H1 (cell line): ENCODE measurements around the gene NDUFA11. TPM values are rescaled to one million over a fixed set of nuclear protein-coding genes. Genes with fewer than 3 reads are reported as not detected.

Source experiments
- USF2 ChIP-seq: IDR thresholded peaks from 2 replicates; pipeline ENCODE4 v1.6.1; 2011; ENCODE audit warnings: low read length, improper control_type of control experiment
- polyA plus RNA-seq, 7 experiments: library from polyadenylated mRNA; depleted of rRNA in 3 of 7; stranded (reverse) in 5 of 7; unstranded in 2 of 7; fragments of >200 nt in 5 of 7; fragments of 200-250 nt in 2 of 7; gene quantifications; 1 replicate in 5 of 7; 2 replicates in 1 of 7; 4 replicates in 1 of 7; pipeline versions ENCODE4 v1.2.1 to v1.2.3, GENCODE V29; 2011 to 2013; ENCODE audit warnings: missing spikeins in 2 of 7, mixed read lengths in 2 of 7
- total RNA-seq: library from RNA; stranded (reverse); fragmentation: NEBNext Ultra II Directional; extraction: Animal tissue kit (Norgen Biotek cat#: 25700); gene quantifications from 2 replicates; pipeline ENCODE4 v1.2.1, GENCODE V29; 2021

NDUFA11 gene
- total and polyA plus RNA-seq, 2 of the 8 experiments (the other 6 are each of a cell fraction or from before 2014, with no cell fraction given): 205 to 1,037 TPM

DNA sequence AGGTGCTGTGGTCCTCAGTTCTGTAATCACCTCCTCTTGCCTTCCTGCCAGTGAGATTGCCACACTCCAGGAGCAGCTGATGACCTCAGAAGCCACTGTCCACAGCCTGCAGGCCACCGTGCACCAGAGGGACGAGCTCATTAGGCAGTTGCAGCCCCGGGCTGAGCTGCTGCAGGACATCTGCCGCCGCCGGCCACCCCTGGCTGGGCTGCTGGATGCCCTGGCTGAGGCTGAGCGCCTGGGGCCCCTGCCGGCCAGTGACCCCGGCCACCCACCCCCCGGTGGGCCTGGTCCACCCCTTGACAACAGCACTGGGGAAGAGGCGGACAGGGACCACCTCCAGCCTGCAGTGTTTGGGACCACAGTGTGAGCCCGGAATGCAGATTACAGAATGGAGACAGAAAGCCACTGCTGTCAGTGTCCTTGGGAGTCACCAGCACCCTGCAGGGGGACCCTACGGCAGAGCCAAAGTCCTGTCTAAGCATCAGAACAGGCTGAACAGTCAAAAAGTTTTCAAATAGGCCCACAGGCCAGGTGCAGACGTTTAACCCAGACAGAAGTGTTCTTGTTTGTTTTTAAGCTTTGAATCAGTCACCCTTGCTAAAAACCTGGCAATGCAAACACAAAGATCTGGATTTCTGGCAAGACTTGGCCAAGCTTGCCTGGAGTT, 5.3 kb upstream of the NDUFA11 start (continued):
- TF ChIP-seq USF2: no peak
